GM21390 (cell line): ENCODE results near the gene SAP30L.

Experiments
- ATAC-seq: cut with Tn5 transposase; IDR thresholded peaks from one replicate; pipeline ENCODE4 v1.9.1; 2021; ENCODE audit not compliant: unreplicated experiment

The SAP30L gene, protein sequence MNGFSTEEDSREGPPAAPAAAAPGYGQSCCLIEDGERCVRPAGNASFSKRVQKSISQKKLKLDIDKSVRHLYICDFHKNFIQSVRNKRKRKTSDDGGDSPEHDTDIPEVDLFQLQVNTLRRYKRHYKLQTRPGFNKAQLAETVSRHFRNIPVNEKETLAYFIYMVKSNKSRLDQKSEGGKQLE

DNA sequence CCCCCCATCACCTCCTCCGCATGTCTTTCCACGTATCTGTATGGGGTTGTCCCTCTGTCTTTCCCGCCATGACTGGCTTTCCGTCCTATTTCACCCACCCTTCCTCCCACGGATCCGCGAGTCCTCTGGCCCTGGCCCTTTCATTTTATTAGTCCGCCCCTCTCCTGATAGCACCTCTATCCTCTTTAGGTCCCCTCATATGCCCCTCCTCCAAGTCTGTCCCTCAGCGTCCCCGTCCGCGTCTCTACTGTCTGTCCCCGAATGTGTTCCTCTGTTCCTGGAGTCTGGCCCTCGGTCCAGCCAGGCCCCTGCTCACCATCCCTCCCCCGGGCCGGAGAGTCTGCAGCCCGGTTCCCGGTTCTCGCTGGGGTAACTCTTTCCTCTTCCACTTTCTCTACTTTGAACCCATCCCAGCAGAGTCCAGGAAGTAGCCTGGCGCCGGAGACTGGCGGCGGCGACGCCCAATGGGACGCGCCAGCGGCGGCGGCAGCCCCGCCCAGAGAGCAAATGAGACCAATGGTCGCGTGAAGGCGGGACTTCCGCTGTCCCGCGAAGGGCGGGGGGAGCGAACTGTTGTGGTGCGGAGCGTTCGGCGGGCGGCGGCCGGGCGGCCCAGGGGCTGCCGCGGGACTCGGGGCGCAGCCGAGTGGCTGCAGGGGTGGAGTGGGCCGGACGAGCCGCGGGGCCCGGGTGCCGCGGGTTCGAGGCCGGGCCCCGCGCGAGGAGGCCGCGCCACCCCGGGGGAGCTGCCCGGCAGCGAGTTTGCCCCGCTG, at the start of gene SAP30L:
TSS of gene SAP30L (plus strand) at position 576 of the 773 bp plus-strand sequence. CDS start 608 bp downstream, outside the sequence.
- peak; percentile 91 for ATAC-seq

DNA sequence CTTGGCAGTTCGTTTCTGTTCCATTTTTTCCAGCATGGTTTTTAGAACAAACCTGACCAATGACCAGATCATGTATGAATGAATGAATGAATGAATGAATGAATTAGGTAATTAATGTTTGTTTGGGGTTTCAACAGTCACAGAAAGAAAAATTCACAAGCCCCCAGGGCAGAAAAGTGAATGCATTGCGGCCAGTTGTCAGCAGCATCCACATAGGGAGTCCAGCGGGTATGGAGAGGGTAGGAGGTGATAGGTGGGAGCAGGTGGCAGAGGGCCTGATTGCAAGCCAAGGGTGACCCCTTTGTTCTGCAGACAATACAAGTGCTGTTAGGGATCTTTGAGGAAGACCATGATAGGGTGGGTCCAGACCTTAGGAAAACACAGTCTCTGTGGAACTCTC, 49.7 kb upstream of the SAP30L start:
- no peak for ATAC-seq

DNA sequence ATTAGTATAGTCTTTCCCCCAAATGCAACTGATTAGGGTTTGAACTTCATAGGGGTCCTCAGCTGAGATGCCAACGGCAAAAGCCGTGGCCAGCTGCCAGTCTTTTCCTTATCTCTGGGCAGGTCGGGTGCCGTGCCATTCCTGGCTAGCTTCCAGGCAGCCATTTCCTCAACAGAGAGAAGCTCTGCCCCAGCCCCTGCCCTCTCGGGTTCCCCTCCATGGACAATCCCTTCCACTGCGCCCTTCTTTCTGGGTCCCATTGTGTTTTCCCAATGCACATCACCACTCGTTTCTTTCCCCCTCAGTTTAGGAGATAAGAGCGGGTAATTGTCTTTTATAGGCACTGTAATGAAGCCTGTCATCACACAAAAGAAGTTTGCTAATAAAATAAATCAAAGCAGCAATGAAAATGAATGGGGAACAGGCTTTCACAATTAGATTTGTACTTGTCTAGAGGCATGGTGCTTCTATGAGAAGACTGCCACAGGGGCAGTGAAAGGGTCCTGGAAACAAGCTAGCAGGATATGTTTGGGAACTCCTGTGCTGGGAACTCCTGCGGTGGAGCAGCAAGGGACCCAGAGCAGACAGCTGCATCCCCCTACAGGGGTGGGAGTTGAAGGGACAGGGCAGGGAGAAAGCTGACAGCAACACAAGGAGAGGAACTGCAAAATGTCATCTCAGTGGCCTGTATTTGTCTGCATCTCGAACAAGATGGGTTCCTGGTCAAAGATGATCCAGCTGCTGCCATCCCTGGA, 48.0 kb upstream of the SAP30L start:
- no peak for ATAC-seq

DNA sequence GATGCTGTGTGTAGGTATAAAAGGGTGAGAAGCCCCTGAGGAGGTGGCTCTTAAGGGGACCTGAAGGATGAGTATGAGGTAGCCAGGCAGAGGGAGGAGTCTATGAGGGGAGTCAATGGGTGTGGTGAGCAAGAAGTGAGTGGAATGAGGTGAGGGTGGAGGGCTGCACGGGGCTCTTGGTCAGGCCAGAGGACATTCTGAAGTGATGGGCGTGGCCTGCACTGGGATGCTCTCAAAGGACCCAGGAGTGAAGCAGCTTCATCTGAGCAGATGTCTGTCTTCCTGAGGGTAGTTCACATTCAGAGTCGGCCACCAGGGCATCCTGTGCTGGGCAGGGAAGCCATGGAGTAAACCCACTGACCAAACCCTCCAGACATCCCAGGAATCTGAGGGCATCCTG, 45.1 kb upstream of the SAP30L start:
- no peak for ATAC-seq

DNA sequence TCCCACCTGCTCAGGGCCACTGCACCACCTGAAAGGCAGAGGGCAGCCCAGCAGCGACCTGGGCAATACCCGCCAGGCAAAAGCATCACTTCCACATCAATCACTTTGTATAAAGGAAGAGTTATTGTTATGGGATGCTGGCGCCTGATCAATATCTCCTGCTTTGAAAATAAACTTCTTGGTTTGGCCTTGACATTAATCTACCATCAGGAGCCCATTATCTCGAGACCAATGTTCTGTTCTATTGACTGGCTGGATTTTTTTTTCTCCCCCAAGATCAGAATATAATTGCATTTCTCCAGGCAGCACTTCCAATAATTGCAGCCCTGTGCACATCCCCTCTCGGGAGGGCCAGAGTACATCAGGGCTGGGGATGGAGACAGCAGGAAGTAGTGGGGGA, 44.4 kb upstream of the SAP30L start:
- no peak for ATAC-seq

DNA sequence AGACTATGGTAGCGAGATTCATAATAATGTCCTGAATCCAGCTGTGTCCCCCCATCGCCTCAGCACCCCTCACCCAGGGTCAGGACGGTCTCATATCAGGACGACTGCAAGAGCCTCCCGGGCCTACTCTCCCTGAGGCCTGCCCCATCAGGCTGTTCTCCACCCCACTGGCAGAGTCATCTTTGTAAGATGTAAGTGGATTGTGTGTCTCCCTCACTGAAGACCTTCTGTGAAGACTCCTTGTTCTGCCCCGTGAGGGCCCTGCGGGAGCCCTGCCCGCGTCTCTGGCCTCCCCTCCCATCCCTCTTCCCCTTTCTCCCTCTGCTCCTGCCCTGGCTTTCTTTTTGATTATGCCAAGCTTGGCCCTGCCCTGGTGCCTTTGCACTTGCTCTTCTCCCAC, 43.9 kb upstream of the SAP30L start:
- ATAC-seq: no peak

DNA sequence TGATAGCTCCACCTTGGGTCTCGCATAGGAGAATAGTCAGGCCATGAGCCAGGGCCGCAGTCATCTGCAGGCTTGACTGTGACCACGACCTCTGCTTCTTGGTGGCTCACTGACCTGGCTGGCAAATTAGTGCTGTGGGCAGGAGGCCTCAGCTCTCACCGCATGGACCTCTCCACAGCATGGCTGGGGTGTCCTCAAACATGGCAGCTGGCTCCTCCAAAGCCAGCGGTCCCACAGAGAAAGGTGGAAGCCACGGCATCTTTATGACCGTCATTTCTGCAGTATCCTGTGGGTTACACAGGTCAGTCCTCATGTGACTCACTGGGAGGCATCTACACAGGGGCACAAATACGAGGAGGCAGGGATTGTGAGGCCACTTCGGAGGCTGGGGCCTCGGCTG, 43.2 kb upstream of the SAP30L start:
- ATAC-seq: no peak

DNA sequence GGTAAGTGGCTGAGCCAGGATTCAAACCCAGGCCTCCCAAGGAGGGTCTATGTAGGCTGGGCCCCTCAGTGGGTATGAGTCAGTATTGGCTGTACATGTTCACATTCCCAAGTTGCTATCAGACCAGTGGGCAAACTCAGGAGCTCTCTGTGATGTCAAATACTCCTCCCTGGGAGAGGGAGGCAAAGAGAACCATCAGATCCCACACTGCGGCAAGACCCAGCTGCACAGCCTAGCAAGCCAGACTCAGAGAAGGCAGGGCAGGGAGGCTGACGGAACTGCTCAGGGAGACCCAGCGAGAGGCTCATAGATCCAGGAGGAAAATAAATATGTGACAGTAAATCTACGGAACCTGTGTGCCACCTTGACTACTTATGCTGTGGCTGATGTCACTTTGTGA, 42.6 kb upstream of the SAP30L start:
- ATAC-seq: no peak

DNA sequence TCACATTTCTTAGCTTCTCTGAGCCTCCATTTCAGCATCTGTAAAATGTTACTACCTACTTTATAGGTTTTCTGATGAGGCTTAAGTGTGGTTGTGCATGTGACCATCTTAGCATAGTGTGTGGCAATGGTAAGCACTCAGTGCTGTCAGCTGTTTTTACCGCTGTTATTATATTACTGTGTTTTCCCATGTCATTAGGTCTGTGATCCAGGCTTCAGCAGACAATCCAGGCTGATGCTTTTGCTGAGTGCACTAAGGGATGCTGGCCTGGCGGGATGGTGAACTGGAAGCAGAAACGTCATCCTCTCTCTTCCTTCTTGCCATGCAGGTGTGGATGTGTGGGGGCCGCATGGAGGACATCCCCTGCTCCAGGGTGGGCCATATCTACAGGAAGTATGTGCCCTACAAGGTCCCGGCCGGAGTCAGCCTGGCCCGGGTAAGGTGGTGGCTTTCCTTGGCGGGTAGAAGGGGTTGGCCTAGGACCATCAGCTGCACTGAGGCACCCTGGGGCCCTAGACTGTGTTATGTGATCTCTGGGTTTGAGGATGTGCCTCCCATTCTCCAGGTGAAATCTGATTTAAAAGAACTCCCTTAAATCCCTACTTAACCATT, 41.9 kb upstream of the SAP30L start:
- ATAC-seq: no peak

DNA sequence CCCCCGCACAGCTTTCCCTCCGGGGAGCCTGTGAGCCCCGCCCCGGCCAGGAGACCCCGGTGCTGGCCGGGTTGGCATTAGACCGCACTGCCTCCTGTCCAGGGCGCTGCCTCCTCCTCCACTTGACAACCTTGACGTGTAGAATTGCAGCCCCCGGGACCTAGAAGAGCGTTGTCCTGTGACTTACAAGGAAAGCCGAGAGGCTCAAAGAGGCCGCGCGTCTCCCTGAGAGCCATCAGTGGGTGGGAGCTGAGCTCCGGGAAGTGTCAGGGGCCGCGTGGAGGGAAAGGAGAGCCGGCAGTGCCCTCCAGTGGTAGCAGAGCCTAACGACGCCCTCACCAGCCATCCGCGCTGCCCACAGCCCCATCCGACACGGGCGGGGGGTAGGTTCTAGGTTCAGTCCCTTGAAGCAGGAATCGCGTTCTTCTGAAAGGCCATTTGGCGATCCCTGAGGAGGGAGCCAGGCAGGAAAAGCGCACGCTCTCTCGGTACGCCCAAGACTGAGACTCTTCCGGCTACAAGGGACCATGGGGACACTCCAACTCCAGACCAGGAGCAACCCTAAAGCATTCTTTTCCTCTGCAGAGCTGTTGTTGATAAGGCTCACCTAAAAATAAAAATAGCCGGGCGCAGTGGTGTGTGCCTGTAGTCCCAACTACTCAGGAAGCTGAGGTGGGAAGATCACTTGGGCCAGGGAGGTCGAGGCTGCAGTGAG, 40.6 kb upstream of the SAP30L start:
- peak; percentile 99 for ATAC-seq

DNA sequence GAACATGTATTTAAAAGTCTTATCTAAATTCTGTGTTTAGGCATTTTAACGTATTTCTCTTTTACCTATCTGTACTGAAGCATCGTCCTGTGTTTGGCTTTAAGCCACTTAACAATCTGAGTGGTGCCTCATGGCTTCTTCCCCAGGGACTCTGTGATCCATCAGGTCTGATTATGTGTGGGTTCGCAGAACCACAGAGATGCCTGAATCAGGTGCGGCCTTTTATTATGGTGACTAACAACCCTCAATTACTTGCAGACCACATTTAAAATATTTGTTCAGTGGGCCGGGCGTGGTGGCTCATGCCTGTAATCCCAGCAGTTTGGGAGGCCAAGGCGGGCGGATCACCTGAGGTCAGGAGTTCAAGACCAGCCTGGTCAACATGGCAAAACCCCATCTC, 39.6 kb upstream of the SAP30L start:
- no peak for ATAC-seq

DNA sequence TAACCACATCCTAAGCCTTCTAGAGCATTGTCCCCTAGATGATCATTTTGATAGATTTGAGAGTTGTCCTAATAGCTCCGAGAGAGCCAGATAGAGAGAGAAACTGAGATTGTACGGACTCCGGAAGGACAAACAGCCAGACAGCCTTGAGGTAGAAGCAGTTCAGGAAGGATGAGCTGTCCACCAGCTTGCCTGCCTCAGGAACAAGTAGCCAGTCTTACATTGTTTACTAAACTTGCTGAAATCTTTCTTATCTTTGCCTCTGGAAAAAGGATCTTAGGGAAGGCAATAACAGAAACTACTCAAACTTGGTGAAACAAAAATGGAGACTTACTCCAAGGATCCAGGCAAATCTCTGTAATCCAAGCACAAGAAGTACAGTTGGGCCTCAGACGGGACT, 39.0 kb upstream of the SAP30L start:
- no peak for ATAC-seq

DNA sequence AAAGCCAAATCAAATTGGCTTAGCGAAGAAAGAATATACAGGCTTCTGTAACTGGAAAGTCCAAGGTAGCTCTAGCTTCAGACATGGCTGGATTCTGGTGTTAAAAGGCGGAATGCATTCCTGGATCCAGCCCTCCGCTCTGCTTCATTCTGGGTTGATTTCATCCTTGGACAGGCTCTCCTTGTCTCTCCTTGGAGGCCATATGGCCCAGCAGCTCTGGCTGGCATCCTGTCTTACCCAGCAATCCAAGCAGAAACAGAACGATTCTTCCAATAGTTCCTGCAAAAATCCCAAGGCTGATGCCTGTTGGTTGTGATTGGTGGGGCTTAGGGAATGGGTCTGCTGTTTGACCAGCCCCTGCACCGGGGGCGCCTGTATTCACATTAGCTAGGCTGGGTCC, 37.0 kb upstream of the SAP30L start:
- ATAC-seq: no peak

DNA sequence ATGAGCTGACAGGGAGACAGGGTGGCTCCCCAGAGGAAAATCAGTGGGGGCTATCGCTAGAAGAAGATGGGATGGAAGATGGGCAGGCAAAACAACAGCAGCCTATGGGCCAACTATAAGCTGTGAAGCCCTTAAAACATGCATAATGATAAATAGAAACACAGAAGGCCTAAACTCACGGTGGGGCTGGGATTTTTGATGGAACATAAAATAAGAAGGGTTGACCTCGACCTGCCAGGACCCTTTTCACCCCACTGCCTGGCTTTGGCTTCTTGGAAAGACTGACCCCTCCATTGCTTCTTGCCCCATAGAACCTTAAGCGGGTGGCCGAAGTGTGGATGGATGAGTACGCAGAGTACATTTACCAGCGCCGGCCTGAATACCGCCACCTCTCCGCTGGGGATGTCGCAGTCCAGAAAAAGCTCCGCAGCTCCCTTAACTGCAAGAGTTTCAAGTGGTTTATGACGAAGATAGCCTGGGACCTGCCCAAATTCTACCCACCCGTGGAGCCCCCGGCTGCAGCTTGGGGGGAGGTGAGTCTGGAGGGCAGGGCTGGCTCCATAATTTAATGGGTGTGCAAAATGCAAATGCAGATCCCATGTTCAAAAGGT, 36.5 kb upstream of the SAP30L start:
- ATAC-seq: no peak

DNA sequence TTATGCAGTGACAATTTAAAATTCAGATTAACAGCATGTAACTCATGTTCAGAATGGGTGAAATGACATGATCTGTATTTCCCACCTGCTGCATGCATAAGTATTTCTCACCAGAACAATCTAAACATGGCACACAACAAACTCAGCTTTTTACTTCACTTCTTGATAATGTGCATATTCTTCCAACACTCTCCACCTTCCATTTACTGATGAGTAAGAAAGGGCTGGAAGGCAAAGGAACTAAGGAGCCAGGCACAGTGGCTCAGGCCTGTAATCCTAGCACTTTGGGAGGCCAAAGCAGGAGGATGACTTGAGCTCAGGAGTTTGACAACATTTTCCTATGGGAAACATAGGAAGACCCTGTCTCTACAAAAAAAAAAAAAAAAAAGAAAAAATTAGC, 35.8 kb upstream of the SAP30L start:
- ATAC-seq: no peak

DNA sequence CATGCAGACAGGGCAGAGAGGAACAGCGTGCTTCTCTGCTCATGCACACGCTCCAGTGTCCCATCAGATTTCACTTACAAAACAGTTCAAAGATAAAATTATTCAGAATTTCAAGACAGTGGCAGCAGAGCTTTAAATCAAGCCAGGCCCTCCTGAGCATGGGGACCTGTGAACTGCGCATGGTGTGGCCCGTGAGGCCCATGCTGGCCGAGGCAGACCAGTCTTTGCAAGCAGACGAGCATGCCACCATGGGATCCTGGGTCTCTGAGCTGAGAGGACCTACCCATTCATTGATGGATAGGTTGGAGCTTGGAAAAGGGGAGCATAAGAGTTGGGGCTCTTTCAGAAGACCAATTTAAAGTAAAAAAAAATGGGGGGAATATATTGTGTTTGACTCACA, 35.0 kb upstream of the SAP30L start:
- ATAC-seq: no peak

DNA sequence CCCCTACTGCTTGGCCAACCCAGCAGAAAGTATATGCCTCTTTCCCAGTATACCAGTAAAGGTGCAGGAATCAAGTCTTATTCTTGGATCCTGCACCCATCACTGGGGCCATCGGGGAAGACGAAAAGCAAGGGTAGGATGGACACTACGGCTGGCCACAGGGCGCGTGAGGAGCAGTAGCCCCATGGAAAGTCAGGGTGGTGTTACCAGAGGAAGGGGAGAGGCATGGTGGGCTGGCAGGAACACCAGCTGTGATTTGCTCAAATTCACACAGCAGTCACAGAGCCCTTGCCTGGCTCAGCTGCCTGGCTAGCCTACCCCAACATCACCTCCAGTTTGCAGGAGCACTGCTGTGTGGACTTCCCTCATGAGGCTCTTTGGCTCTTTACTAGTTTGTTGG, 34.5 kb upstream of the SAP30L start:
- ATAC-seq: no peak

DNA sequence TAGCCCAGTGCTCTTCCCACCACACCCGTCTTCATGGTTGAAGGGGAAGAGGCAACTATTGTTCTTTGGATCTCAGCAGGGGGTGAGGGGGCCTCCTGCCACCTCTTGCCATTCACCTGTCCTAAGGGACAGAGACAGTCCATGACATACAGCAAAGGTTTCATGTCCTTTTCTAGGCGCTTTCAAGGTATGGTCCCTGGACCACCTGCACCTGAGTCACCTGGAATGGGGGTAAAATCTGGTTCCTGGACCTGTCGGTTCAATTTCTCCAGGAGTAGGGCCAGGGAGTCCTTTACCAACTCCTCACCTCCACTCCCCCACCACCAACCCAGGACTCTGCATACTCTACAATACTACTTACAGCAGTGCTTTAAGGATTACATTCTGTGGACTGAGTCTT, 33.5 kb upstream of the SAP30L start:
- ATAC-seq: no peak

DNA sequence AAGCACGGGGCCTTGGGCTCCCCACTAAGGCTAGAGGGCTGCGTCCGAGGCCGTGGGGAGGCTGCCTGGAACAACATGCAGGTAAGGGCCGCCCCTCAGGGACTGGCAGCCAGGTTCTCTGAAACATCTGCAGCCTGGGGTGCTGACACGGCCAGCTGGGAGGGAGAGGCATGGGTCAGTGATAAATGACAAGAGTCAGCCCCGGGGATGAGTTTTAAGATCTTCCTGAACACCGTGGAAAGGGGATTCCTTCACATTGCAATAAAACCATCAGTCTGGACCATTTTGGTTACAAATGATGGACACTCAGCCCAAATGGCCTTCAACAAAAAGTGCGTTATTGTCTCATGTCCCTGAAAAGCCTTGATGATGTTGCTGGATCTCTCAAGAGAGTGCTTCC, 32.9 kb upstream of the SAP30L start:
- ATAC-seq: no peak

DNA sequence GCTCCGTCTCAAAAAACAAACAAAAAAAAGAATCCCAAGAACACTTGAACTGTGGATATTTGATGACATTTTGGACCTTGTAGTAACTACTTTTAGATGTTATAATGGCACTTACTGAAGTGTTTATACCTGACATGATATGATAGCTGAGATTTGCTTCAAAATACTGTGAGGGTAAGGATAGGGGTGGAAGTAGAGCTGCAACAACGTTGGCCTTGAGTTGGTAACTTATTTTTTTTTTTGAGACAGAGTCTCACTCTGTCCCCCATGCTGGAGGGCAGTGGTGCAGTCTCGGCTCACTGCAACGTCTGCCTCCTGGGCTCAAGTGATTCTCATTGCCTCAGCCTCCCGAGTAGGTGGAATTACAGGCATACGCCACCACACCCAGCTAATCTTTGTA, 30.7 kb upstream of the SAP30L start:
- ATAC-seq: no peak

DNA sequence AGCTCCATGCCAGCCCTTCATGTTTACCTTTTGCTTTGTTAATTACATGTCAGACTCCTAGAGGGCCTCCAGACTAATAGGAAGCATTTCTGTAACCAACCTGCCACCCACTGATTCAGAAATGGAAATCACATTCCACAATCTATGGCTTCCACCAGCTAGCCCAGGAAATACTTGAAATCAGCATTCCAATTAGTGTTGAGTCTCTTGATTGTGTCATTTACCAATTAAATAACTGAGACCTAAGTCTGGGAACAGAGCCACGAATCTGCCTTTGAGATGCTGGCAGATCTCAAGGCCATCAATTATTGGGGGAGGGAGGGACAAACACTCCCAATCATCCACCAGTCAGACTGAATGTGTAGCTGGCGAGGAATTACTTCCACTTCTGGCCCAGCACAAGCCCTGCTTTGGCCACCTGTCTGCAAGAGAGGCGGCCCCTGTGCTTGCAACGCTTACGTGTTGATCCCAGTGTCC, 27.4 kb upstream of the SAP30L start:
- ATAC-seq: no peak
